ENCODE measurements around the gene HPGDS.

- TF ChIP-seq CTCF (IDR thresholded peaks at IDR 0.05) (no peak), POLR2A (IDR thresholded peaks at IDR 0.05) (no peak)
Observed at GRCh38 chr4:94341481-94342370, 910 bp downstream of the HPGDS start.
